NCI-H2107 treated with DMSO at 0.1 percent for 48 hours (cell line): Measurements from ENCODE around the gene RNF11.
"Not testable (repeated sequence)": the region's sequence is repeated elsewhere in the genome, so short reads cannot be mapped to it uniquely, and the experiment has no call there.

Experiments used
- DNase-seq: peaks from one replicate; lab custom pipeline; 2025; ENCODE audit not compliant: unreplicated experiment; lab: John Stamatoyannopoulos, UW

The RNF11 gene, protein sequence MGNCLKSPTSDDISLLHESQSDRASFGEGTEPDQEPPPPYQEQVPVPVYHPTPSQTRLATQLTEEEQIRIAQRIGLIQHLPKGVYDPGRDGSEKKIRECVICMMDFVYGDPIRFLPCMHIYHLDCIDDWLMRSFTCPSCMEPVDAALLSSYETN

DNA sequence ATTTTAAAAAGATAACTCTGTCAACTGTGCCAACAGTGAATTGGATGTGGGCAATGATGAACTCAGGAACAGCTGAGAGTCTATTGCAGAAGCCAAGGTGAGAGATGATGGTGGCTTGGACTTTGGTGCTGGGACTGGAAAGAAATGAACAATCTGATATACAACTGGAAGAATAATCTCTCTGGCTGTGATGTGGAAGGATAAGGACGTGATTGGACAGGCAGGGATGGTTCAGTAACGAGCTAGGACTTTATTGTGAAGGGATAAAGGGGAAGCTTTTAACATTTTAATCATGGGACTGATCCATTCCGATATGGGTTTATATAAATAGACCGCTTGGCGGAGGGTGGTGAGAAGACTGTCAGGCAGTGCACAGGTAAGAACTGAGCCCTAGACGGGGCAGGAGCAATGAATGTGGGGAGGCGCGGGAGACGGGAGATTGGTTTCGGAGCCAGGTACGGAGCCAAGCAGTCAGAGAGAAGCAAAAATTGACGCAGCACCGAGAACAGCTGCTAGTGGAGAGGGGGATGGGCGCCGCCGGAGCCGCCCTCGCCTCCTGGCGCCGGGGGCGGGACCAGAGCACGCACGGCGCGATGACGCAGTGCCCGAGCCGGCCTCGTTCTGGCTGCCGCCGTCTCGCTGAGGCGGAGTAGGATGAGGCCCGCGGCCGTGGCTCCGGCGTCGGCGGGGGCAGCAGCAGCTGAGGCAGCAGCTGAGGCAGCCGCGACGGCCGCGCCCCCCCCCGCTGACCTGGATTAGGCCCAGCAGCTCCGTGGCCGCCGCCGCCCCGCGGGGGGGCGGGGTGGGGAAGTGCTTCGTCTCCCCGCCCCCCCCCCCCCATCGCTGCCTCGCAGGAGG is at the start of gene RNF11:
Gene RNF11 (plus strand): TSS at position 601 of the 858 bp plus-strand sequence. CDS start 484 bp downstream, outside the sequence.
- peak; percentile 95 for DNase-seq

DNA sequence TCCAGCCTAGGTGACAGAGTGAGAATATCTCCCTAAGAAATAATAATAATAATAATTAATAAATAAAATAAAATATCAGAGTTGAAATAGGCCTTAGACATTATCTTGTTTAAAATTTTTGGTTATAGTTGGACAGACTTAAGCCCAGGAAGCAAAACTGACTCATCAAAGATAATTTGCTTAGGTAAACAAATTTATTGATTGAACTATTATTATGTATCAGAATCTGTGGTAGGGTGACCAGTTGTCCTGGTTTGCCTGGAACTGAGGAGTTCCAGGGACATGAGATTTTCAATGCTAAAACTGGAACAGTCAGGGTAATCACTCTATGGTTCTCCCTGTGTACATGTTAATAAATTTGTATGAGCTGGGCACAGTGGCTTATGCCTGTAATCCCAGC is 47.8 kb upstream of the RNF11 start:
- DNase-seq: no peak

DNA sequence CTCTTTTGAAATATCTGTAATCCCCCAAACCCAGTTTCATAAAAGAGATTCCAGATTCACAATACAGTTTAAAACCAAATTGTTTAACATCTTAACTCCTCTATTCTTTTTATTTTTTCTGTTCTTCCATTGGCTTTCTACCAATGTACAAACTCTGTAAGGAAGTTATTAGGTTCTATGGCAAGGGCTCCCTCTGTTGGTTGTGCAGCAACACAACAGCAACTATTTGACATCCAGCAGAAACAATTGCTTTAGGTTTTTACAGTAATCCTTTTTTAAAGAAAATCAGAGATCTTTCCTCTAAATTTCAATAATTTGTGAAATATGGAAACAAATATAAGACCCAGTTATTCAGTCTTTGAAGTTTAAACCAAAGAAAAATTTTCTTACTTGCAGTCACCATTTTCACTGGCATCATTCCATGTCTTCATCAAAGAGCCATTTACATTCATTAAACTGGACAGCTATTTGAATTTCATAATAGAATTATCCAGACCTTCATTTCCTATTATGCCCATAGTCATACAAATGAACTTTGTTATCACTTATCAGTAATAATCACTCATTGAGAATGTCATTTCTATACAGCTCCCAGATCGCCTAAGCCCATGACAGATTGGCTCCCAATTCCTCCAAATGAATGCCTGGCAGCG is 46.5 kb upstream of the RNF11 start:
- peak; percentile 94 for DNase-seq

DNA sequence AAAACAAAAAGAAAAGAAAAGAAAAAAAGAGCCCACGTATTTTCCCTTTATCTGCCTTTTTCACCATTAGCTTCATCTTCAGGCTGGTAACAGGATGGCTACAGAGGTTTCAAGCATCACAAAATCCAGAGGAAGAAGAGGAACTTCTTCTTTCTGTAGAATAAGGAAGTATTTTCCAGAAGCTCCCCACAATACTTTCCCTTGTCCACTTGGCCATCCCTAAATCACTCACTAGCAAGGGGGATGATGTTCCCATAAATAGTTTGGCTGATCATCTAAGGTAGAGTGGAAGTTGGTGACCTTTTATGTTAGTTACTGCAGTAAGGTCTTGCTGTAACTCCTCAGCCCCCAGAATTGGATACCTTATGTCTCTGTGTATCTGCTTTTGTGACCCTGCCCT is 45.1 kb upstream of the RNF11 start:
- no peak for DNase-seq

DNA sequence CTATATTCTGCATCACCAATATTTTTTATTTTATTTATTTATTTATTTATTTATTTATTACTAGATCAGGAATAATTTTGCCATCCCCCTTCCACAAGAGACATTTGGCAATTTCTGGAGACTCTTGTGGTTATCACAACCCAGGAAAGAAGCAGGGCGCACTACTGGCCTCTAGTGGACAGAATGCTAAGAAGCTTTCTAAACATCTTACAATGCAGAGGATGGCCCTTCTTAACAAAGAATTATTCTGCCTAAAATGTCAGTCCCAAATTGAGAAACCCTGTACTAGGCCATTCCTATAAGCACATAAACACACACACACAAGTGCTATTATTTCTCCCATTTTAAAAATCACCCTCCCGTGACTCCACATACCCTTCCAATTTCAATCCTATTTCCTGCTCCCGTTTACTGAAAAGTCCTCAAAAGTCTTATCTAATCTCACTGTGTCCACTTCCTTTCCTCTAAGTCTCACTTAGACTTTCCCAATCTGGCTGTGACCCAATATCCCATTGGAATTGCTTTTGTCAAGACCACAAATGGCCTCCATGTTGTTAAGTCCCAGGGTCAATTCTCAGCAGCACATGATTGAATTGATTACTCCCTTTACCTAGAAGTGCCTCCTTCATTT is 43.7 kb upstream of the RNF11 start:
- peak; percentile 58 for DNase-seq

DNA sequence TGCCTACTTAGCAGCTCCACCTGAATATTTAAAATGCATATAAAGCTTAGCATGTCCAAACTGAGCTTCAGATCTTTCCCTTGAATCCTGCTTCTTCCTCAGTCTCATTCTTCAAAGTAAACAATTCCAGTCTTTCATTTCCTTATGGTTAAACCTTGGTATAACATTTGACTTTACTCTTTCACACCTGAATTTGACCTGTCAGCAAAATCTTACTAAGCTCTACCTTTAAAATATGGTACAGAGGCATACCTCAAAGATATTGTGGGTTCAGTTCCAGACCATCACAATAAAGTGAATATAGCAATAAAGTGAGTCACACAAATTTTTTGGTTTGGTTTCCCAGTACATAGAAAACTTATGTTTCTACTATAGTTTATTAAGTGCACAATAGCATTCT is 42.5 kb upstream of the RNF11 start:
- DNase-seq: no peak

DNA sequence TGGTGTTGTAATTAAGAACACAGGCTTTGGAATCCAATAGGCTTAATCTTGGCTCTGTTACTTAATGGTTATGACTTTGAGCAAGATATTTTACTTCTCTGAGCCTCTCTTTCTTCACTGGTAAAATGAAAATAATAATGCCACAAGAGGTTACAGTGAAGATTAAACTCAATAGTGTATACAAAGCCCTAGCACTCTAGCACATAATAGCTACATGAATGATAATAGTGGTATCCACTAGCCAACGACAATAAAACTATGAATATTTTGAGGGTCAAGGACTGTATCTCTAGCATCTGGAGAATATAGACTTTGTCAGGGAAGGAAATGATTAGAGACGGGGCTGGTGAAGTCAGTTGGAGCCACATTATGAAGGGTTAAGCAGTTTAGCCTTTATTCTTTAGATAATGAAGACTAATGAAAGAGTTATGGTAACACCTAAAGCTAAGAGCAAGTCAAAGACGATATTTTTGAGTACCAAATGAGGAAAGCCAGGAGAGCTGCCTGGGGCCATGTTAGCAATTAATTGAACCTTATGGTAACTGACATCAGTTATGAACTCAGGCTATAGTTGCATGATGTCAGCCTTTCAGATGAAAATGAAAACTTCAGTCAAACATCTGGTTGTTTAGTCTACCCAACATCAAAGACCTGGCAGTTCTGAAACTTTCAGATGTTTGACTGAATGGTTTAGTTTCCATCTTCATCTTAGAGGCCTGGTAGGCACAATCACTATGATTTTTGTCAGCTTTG is 32.8 kb upstream of the RNF11 start:
- no peak for DNase-seq

DNA sequence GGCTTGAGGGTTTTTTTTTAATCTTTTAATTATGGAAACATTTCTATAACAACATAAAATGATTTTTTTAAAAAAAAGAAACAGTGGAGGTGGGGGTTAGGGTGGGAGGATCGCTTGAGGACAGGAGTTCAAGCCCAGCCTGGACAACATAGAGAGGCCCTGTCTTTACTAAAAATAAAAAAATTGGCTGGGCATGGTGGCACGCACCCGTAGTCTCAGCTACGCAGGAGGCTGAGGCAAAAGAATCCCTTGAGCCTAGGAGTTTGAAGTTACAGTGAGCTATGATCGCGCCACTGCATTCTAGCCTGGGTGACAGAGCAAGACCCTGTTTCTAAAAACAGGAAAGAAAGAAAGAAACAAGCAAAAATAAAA is 32.2 kb upstream of the RNF11 start:
- no peak for DNase-seq

DNA sequence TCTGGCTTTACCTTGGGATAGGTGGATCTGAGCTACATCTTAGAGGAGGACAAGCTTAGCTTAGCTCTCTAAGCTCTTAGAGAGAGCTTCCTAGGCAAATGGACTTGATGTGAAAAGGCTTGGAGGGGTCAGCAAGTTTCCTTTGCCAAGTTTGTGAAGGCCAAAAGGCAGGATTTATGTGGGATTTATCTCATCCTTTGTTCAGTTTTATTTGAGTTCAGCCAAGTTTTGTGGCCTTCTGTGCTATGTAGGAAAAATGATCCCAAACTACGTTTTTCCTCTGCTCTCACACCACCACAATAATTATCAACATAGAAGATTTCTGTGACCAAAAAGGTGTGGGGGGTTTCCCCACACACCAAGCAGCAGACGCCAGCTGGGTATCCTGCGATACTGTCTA is 26.0 kb upstream of the RNF11 start:
- DNase-seq: no peak

DNA sequence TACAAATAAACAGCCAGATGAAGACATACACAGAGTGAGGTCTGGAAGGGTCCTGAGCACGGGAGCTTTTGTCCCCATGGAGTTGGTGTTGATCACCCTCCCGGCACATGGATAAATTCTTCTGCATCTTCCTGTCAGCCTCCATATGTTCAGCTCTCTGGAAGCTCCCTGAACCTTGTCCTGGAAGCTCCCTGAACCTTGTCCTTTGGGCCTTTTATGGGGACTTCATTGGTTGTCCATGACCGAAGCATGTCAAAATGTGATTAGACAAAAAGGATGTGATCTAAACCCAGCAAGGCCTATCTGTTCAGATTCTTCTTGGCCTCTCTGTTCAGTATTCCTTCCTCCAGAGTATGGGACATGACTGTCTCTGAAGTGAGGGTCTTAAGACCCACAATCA is 25.4 kb upstream of the RNF11 start:
- DNase-seq: no peak

DNA sequence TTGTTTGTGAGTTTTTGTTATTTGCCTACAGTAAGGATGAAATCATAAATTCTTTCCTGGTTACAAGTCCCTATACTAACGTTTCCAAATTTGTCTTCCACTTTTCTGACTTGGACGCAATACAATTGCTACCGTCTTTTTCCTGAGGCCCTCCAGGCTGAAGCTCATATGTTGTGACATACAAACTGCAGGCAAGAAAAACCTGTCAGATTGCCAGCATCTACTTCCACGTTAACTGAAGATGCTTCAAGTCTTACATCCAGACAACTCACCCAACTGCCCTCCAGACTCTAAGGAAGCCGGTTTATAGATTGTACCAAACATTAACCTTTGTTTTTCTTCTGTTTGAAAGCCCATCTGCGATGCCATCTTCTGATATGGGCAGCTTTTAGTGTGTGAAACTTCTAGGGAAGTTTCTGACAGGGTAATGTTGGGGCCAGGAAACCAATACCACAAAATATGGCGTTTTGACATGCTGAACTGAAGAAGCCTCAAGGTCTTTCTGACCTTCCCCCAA is 21.4 kb upstream of the RNF11 start:
- DNase-seq: no peak

DNA sequence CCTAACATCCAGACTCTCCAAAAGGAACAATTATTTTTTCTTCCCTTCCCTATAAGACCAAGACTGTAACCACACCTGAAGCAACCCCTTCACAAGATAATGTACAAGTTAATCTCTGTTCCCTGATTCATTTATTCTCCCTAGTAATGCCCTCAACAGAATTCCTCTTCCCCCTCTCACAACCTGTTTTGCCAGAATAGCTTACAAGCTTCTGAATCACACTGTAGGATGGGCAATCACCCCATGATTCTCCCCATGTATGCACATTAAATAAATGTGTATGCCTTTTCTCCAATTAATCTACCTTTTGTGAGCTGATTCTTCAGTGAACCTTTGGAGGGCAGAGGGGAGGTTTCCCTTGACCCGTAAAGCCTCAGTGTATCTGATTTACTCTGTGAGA is 20.9 kb upstream of the RNF11 start:
- no peak for DNase-seq

DNA sequence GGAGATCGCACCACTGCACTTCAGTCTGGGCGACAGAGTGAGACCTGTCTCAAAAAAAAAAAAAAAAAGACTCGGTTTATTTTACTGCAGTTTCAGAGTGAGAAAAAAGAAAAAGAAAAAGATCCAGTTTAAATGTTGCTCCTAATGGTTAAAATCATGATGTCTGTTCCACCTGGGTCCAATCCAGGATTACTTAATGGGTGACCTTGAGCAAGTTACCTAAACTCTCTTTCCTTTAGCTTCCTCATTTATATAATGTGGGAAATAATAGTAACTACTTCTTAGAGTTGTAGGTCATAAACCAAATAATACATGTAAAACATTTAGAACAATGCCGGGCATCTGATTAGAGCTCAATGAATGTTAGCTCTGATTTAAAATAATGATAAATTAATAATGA is 19.4 kb upstream of the RNF11 start:
- no peak for DNase-seq

DNA sequence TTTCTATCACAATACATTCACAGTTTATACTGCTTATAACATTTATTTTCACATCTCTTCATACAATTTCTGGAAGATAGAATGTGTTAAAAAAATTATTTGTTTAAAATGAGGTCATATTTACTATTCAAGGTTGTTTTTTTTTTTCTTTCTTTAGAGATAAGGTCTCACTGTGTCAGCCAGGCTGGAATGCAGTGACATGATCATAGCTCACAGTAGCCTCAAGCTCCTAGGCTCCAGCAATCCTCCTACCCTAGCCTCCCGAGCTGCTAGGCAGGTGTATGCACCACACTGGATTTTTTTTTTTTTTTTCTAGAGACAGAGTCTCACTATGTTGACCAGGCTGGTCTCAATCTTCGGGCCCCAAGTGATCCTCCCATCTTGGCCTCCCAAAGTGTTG is 19.0 kb upstream of the RNF11 start:
- no peak for DNase-seq

DNA sequence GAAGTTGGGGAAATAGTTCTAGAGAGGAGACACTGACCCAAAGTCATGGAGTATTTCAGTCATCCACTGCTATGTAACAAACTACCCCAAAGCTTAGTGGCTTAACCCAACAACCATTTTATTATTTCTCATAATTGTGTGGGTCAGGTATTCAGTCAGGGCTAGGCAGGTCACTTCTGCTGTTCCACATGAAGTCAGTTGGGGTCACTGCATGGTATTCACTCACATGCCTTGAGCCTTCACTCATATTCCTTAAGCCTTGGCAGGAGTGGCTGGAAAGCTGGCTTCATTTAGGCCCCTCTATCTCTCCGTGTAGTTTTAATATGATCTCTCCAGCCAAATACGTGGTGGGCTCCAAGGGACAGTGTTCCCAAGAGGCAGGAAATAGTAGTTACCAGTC is 17.5 kb upstream of the RNF11 start:
- no peak for DNase-seq

DNA sequence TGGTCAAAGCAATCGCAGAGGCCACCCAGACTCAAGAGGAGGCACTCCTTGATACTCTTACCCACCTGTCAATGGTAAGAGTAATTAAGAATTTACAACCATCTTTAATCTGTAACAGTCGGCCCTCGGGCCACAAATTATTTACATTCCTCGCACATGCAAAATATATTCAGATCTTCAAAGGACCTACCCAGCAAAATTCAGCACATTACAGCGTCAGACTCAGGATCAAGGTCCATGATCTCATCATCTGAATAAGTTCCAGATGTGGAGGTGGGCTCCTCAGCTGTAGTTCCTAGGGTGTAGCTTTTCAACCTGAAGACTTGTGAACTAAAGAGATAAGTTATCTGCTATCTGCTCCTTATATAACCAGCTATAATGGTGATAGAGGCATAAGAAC is 17.1 kb upstream of the RNF11 start:
- no peak for DNase-seq

DNA sequence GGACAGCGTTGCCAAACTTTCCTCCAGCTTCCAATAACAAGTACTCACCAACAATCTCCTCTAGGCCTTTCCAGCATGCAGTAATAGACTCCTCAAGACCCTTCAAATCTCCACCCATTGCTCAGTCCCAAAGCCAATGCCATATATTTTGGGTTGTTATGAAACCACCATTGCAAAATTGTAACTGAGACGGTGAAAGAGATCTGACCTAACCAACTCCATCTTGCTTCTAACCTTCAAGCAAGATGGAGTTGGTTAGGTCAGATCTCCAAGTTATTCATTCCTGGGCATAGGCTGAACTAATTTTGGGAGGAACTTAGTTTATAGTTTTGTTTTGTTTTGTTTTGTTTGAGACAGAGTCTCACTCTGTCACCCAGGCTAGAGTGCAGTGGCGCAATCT is 14.5 kb upstream of the RNF11 start:
- not testable (repeated sequence) for DNase-seq

DNA sequence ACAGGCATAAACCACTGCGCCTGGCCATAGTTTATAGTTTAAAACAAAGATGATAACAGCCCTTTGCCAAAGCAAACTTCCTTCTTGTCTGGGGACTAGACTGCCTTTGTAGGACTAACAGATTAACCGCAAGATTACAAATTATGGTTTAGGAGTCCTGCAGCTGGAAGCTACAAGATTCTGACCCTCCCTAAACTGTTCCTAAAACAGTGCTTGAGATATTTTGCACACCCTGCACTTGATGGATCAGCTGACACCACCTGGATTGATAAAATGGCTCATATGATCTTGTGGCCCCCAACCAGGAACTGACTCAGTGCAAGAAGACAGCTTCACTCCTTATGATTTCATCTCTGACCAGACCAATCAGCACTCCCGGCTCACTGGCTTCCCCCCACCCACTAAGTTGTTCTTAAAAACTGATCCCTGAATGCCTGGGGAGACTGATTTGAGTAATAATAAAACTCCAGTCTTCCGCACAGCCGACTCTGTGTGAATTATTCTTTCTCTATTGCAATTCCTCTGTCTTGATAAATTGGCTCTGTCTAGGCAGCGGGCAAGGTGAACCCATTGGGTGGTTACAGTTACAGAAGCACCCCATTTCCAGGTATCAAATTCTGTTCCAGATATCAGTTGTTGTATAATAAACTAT is 13.8 kb upstream of the RNF11 start:
- DNase-seq: no peak

DNA sequence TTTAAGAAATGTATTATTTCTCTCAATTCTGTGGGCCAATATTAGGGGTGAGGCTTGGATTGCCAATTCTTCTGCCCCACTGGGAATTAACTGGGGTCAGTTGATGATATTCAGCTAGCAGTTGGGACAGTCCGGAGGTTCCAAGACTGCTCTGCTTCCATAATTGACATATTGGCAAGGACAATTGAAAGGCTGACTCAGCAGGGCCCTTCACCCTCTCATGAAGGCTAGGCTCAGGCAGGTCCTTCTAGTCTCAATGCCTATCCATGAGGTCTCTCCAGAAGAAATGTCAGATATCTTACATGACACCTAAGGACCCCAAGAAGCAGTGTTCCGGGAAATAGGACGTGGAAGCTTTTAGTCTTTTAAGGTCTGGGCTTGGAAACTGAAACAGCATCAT is 13.3 kb upstream of the RNF11 start:
- DNase-seq: no peak

DNA sequence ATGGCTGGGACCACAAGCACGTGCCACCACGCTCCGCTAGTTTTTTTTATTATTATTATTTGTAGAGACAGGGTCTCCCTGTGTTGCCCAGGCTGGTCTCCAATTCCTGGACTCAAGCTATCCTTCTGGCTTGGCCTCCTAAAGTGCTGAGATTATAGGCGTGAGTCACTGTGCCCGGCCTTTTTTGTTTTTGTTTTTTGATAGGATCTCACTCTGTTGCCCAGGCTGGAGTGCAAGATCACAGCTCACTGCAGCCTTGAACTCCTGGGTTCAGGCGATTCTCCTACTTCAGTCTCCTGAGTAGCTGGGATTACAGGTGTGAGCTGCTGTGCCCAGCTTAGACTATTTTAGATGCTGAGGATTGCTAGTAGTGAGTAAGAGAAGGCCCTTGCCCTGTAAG is 11.8 kb upstream of the RNF11 start:
- DNase-seq: no peak
